Body of pancreas (tissue), 4 donors: ENCODE measurements around the gene HEPACAM2.

Source experiments
- CTCF ChIP-seq, 7 experiments: fragments of 450-650 bp in 4 of 7; fragments of 200-600 bp in 3 of 7; sonication (generic) in 3 of 7; IDR thresholded peaks; one replicate each; pipeline ENCODE4 v1.5.1; 2016 to 2019; ENCODE audit warnings: antibody characterized with exemption in 7 of 7
- POLR2A ChIP-seq, 3 donors: fragments of 450-650 bp; IDR thresholded peaks; one replicate each; pipeline ENCODE4 v1.6.1; 2016; ENCODE audit warnings: antibody characterized with exemption in 3 of 3, mild to moderate bottlenecking in 2 of 3

- TF ChIP-seq CTCF (IDR thresholded peaks at IDR 0.05) (no peak), POLR2A (IDR thresholded peaks at IDR 0.05) (no peak)
Observed at GRCh38 chr7:93175219-93175618, 51.0 kb downstream of the HEPACAM2 start.
